GM12891 (cell line): ENCODE measurements around the gene PARVG.

Experiments
- DNase-seq: peaks from one replicate; pipeline ENCODE4 v3.0.0; 2011; ENCODE audit warnings: low spot score; ENCODE audit not compliant: insufficient read length
- FAIRE-seq: peaks from 2 replicates; lab custom pipeline; 2011; peaks lifted over from hg19 to GRCh38; lab: Jason Lieb, UNC
- PAX5 ChIP-seq: IDR thresholded peaks from 2 replicates; pipeline ENCODE4 v1.6.1; 2011; ENCODE audit warnings: low read length, moderate library complexity, mild to moderate bottlenecking; ENCODE audit not compliant: insufficient read depth, severe bottlenecking
- POLR2A ChIP-seq: IDR thresholded peaks from 2 replicates; pipeline ENCODE4 v1.6.1; 2011; ENCODE audit warnings: low read depth, low read length, control low read depth
- POLR2AphosphoS5 ChIP-seq: IDR thresholded peaks from 2 replicates; pipeline ENCODE4 v1.6.1; 2011; ENCODE audit warnings: low read depth, low read length, control low read depth
- POU2F2 ChIP-seq: IDR thresholded peaks from 2 replicates; pipeline ENCODE4 v1.6.1; 2011; ENCODE audit warnings: low read depth, mild to moderate bottlenecking, control low read depth, low read length, moderate library complexity
- SPI1 ChIP-seq: IDR thresholded peaks from 2 replicates; pipeline ENCODE4 v1.6.1; 2011; ENCODE audit warnings: low read depth, low read length, control low read depth
- TAF1 ChIP-seq: IDR thresholded peaks from 2 replicates; pipeline ENCODE4 v1.6.1; 2011; ENCODE audit warnings: low read depth, low read length, control low read depth

PARVG gene

GRCh38 chr22:44143105-44143474 lies 37.6 kb upstream of the PARVG start:
- TF ChIP-seq SPI1 (no peak), TAF1 (no peak), POLR2A (no peak), POLR2AphosphoS5 (no peak)
- no peak for FAIRE-seq
- no peak for DNase-seq

GRCh38 chr22:44143579-44143978 lies 37.1 kb upstream of the PARVG start:
- DNase-seq (no peak), FAIRE-seq (no peak)
- no peak for TF ChIP-seq PAX5
- TF ChIP-seq POU2F2, result no peak
- TF ChIP-seq POLR2AphosphoS5, result no peak
- no peak for TF ChIP-seq POLR2A
- TF ChIP-seq SPI1, result no peak
- TF ChIP-seq TAF1, result no peak

- DNase-seq (no peak), FAIRE-seq (no peak)
- TF ChIP-seq PAX5 (no peak), POLR2AphosphoS5 (no peak), POU2F2 (no peak), SPI1 (no peak), TAF1 (no peak), POLR2A (no peak)
Observed at GRCh38 chr22:44144046-44144569, 36.6 kb upstream of the PARVG start.

- TF ChIP-seq SPI1 (no peak), TAF1 (no peak), POLR2AphosphoS5 (no peak), POLR2A (no peak), POU2F2 (no peak), PAX5 (no peak)
- no peak for FAIRE-seq
- no peak for DNase-seq
Observed at GRCh38 chr22:44145544-44145943, 35.2 kb upstream of the PARVG start.

- no peak for DNase-seq
- peak; percentile 84 for FAIRE-seq
- TF ChIP-seq POU2F2 (no peak), POLR2AphosphoS5 (peak; percentile 33; the same call in 1 of the 2 replicates)
Observed at GRCh38 chr22:44146088-44146861, 34.5 kb upstream of the PARVG start.

- DNase-seq (no peak), FAIRE-seq (no peak)
- no peak for TF ChIP-seq TAF1
- TF ChIP-seq PAX5, result no peak
- no peak for TF ChIP-seq POLR2AphosphoS5
- TF ChIP-seq POLR2A, result no peak
- TF ChIP-seq POU2F2, result no peak
- TF ChIP-seq SPI1, result no peak
Observed at GRCh38 chr22:44147008-44147645, 33.6 kb upstream of the PARVG start.

GRCh38 chr22:44147821-44148574 lies 32.7 kb upstream of the PARVG start:
- no peak for TF ChIP-seq POLR2A
- TF ChIP-seq PAX5, result no peak
- no peak for TF ChIP-seq POU2F2
- TF ChIP-seq SPI1, result no peak
- TF ChIP-seq TAF1, result no peak
- no peak for TF ChIP-seq POLR2AphosphoS5
- no peak for FAIRE-seq

GRCh38 chr22:44151676-44152075 lies 29.0 kb upstream of the PARVG start:
- TF ChIP-seq POLR2AphosphoS5, result no peak
- no peak for TF ChIP-seq TAF1
- no peak for TF ChIP-seq POLR2A
- TF ChIP-seq PAX5, result no peak
- no peak for TF ChIP-seq POU2F2
- TF ChIP-seq SPI1, result no peak
- FAIRE-seq, result no peak

More at GRCh38 chr22:44147821-44148574, 32.7 kb upstream of the PARVG start:
- no peak for DNase-seq

GRCh38 chr22:44153710-44154109 lies 27.0 kb upstream of the PARVG start:
- no peak for TF ChIP-seq PAX5
- TF ChIP-seq POU2F2, result no peak
- TF ChIP-seq POLR2AphosphoS5, result no peak
- TF ChIP-seq SPI1, result no peak
- TF ChIP-seq TAF1, result no peak
- no peak for TF ChIP-seq POLR2A
- no peak for FAIRE-seq
- DNase-seq, result no peak

More at GRCh38 chr22:44151676-44152075, 29.0 kb upstream of the PARVG start:
- DNase-seq, result no peak
